Activated CD4-positive, alpha-beta T cell treated with anti-CD3 and anti-CD28 coated beads for 24 hours (primary cell): ENCODE measurements around the gene P2RY1.
A peak's percentile ranks its signal among the peaks of the same experiment; 100 is the strongest.

Experiments
- DNase-seq, 2 donors: peaks; one replicate each; pipeline ENCODE4 v3.0.0-alpha.2; 2020; ENCODE audit warnings: low read depth in 2 of 2

Gene P2RY1

GRCh38 chr3:152834776-152835600, at the start of gene P2RY1:
Gene P2RY1, plus strand, starts transcription at chr3:152835131. Its CDS starts 652 bp downstream, at chr3:152835783.
- DNase-seq, result peak in 1 of 2 donors; percentile 28

GRCh38 chr3:152786977-152787681, 47.8 kb upstream of the P2RY1 start:
- no peak for DNase-seq

GRCh38 chr3:152790651-152791387, 44.1 kb upstream of the P2RY1 start:
- no peak for DNase-seq

- DNase-seq, result no peak
These were observed 41.0 kb upstream of the P2RY1 start for GRCh38 chr3:152793969-152794368.

GRCh38 chr3:152797751-152798432, 37.0 kb upstream of the P2RY1 start:
- no peak for DNase-seq

- no peak for DNase-seq
These were observed 22.8 kb upstream of the P2RY1 start for GRCh38 chr3:152811974-152812760.

GRCh38 chr3:152817400-152817799, 17.5 kb upstream of the P2RY1 start:
- DNase-seq, result no peak

- DNase-seq, result no peak
These were observed 16.9 kb upstream of the P2RY1 start for GRCh38 chr3:152818027-152818426.

- DNase-seq, result no peak
These were observed 11.8 kb upstream of the P2RY1 start for GRCh38 chr3:152823173-152823572.

GRCh38 chr3:152823781-152824180, 11.2 kb upstream of the P2RY1 start:
- DNase-seq, result no peak

- no peak for DNase-seq
These were observed 9.4 kb upstream of the P2RY1 start for GRCh38 chr3:152825566-152825965.

- no peak for DNase-seq
These were observed 8.5 kb upstream of the P2RY1 start for GRCh38 chr3:152826476-152826875.

GRCh38 chr3:152827313-152827712, 7.6 kb upstream of the P2RY1 start:
- DNase-seq, result no peak

- DNase-seq, result no peak
These were observed 6.7 kb upstream of the P2RY1 start for GRCh38 chr3:152828075-152828840.

GRCh38 chr3:152830245-152830644, 4.7 kb upstream of the P2RY1 start:
- DNase-seq, result no peak

- DNase-seq, result no peak
These were observed 2.9 kb upstream of the P2RY1 start for GRCh38 chr3:152832046-152832445.

- DNase-seq, result no peak
These were observed 1.8 kb upstream of the P2RY1 start for GRCh38 chr3:152833089-152833488.

GRCh38 chr3:152834191-152834775, 648 bp upstream of the P2RY1 start:
- DNase-seq, result no peak

GRCh38 chr3:152835601-152836102, 721 bp downstream of the P2RY1 start:
- no peak for DNase-seq

- no peak for DNase-seq
These were observed 1.3 kb downstream of the P2RY1 start for GRCh38 chr3:152836269-152836668.
